Sigmoid colon (tissue), 7 donors: Measurements from ENCODE around the gene KRTAP6-2. TPM values are rescaled to one million over a fixed set of nuclear protein-coding genes. Genes with fewer than 3 reads are reported as not detected.

Experiments used
- DNase-seq: peaks from one replicate; pipeline ENCODE4 v3.0.0-alpha.2; 2019
- H3K27ac ChIP-seq, 4 donors: fragments of 200-600 bp; sonication (generic); one replicate each; pipeline ENCODE4 v1.5.1; 2016 to 2019; ENCODE audit warnings: mild to moderate bottlenecking in 1 of 4
- H3K27me3 ChIP-seq, 3 donors: fragments of 200-600 bp; sonication (generic); one replicate each; pipeline ENCODE4 v1.5.1; 2019; ENCODE audit warnings: mild to moderate bottlenecking in 1 of 3
- H3K36me3 ChIP-seq, 4 donors: fragments of 200-600 bp; sonication (generic); one replicate each; pipeline ENCODE4 v1.5.1; 2016 to 2019
- H3K4me1 ChIP-seq, 4 donors: fragments of 200-600 bp; sonication (generic); one replicate each; pipeline ENCODE4 v1.5.1; 2017 to 2019
- H3K4me3 ChIP-seq, 4 donors: fragments of 200-600 bp; sonication (generic); one replicate each; pipeline ENCODE4 v1.5.1; 2017 to 2019; ENCODE audit warnings: mild to moderate bottlenecking in 2 of 4, moderate library complexity in 1 of 4
- H3K9me3 ChIP-seq, 4 donors: fragments of 200-600 bp in 3 of 4; sonication (generic) in 3 of 4; one replicate each; pipeline versions ENCODE4 v1.5.1 to v1.6.1; 2013 to 2019
- CTCF ChIP-seq, 4 experiments: fragments of 450-650 bp in 3 of 4; fragments of 200-600 bp in 1 of 4; IDR thresholded peaks; one replicate each; pipeline ENCODE4 v1.5.1; 2016 to 2019; ENCODE audit warnings: antibody characterized with exemption in 4 of 4, mild to moderate bottlenecking in 3 of 4, moderate library complexity in 2 of 4
- EP300 ChIP-seq, 4 donors: sonication (generic); formaldehyde crosslinking; IDR thresholded peaks; one replicate each; pipeline ENCODE4 v1.6.1; 2017; ENCODE audit warnings: antibody characterized with exemption in 4 of 4
- POLR2A ChIP-seq, 2 donors: fragments of 450-650 bp; IDR thresholded peaks; one replicate each; pipeline ENCODE4 v1.6.1; 2016; ENCODE audit warnings: antibody characterized with exemption in 2 of 2, mild to moderate bottlenecking in 2 of 2, moderate library complexity in 2 of 2
- POLR2AphosphoS5 ChIP-seq, 4 donors: sonication (generic); formaldehyde crosslinking; IDR thresholded peaks; one replicate each; pipeline ENCODE4 v1.6.1; 2017; ENCODE audit warnings: antibody characterized with exemption in 4 of 4
- WGBS, 2 donors: extraction: QIAGEN DNeasy Blood & Tissue Kit; methylation state at CpG; one replicate each; pipeline ENCODE4 v1.1.7; 2013; 5-methylcytosine and 5-hydroxymethylcytosine counted together
- intact Hi-C: fragments of 100-400 bp; cut with DNase I; formaldehyde crosslinking; loops from one replicate; pipeline ENCODE4 v1.15.1; 2023
- polyA plus RNA-seq, 3 donors: library from polyadenylated mRNA; stranded (reverse); fragments of 200-250 nt; gene quantifications; one replicate each; pipeline ENCODE4 v1.2.3, GENCODE V29; 2013
- total RNA-seq, 4 donors: library from RNA; depleted of rRNA; stranded (reverse); fragments of >200 nt; gene quantifications; one replicate each; pipeline ENCODE4 v1.1.0, GENCODE V29; 2016
- donor health status: healthy with polysubstance abuse.
- donor health status: Bipolar disorder and iron deficiency.
- donor health status: healthy.

The KRTAP6-2 gene
- total and polyA plus RNA-seq, 7 donors = not detected

GRCh38 chr21:30605968-30606367 lies 7.3 kb upstream of the KRTAP6-2 start:
- intact Hi-C loops = no loop called here
- no peak for DNase-seq
- Histone ChIP-seq H3K4me1 (no peaks in the 10 kb centered on the region), H3K27me3 (no peaks in the 10 kb centered on the region), H3K9me3 (no peaks in the 10 kb centered on the region), H3K4me3 (no peak overlapping the region), H3K27ac (no peak overlapping the region), H3K36me3 (no peaks in the 10 kb centered on the region)
- 87 to 88% methylated on average over 2 of the region's 2 CpGs for WGBS, 2 donors
- TF ChIP-seq CTCF (IDR thresholded peaks at IDR 0.05) (no peak), EP300 (IDR thresholded peaks at IDR 0.05) (no peak), POLR2AphosphoS5 (IDR thresholded peaks at IDR 0.05) (no peak), POLR2A (IDR thresholded peaks at IDR 0.05) (no peak)

GRCh38 chr21:30600787-30601186 lies 2.1 kb upstream of the KRTAP6-2 start, which contains the start of gene KRTAP22-1:
Gene KRTAP22-1, plus strand, starts transcription at chr21:30601087.
- intact Hi-C loops = no loop called here
- no peaks in the 10 kb centered on the region for H3K4me1 ChIP-seq
- 42 to 96% methylated on average over 1 of the region's 1 CpG for WGBS, 2 donors
- H3K27me3 ChIP-seq = no peaks in the 10 kb centered on the region
- TF ChIP-seq POLR2A (IDR thresholded peaks at IDR 0.05) (no peak), POLR2AphosphoS5 (IDR thresholded peaks at IDR 0.05) (no peak), EP300 (IDR thresholded peaks at IDR 0.05) (no peak), CTCF (IDR thresholded peaks at IDR 0.05) (no peak)
- DNase-seq = no peak
- no peaks in the 10 kb centered on the region for H3K9me3 ChIP-seq
- H3K36me3 ChIP-seq = no peaks in the 10 kb centered on the region
- H3K27ac ChIP-seq = no peak within 1 kb of the TSS
- no peak within 1 kb of the TSS for H3K4me3 ChIP-seq

- no peak for DNase-seq
- Histone ChIP-seq H3K9me3 (no peaks in the 10 kb centered on the region), H3K27me3 (no peaks in the 10 kb centered on the region), H3K36me3 (no peaks in the 10 kb centered on the region), H3K27ac (no peak within 1 kb of the TSS), H3K4me1 (no peaks in the 10 kb centered on the region), H3K4me3 (no peak within 1 kb of the TSS)
- 92 to 95% methylated on average over 4 of the region's 4 CpGs for WGBS, 2 donors
- no peak for TF ChIP-seq CTCF (IDR thresholded peaks at IDR 0.05)
- no peak for TF ChIP-seq POLR2AphosphoS5 (IDR thresholded peaks at IDR 0.05)
- no peak for TF ChIP-seq EP300 (IDR thresholded peaks at IDR 0.05)
- TF ChIP-seq POLR2A (IDR thresholded peaks at IDR 0.05) = no peak
- intact Hi-C loops = no loop called here
Measured at GRCh38 chr21:30592140-30592539, 6.6 kb downstream of the KRTAP6-2 start, which contains the start of gene KRTAP6-3. Gene KRTAP6-3, plus strand, starts transcription at chr21:30592440. Its CDS starts 6 bp downstream, at chr21:30592446.

GRCh38 chr21:30590297-30590696 lies 8.4 kb downstream of the KRTAP6-2 start, which contains the start of gene KRTAP22-2:
Gene KRTAP22-2, minus strand, starts transcription at chr21:30590397.
- H3K4me3 ChIP-seq = no peak within 1 kb of the TSS
- no peaks in the 10 kb centered on the region for H3K9me3 ChIP-seq
- no peak for DNase-seq
- no peaks in the 10 kb centered on the region for H3K36me3 ChIP-seq
- no peaks in the 10 kb centered on the region for H3K4me1 ChIP-seq
- intact Hi-C loops = no loop called here
- no peaks in the 10 kb centered on the region for H3K27me3 ChIP-seq
- H3K27ac ChIP-seq = no peak within 1 kb of the TSS
- TF ChIP-seq EP300 (IDR thresholded peaks at IDR 0.05) (no peak), POLR2A (IDR thresholded peaks at IDR 0.05) (no peak), POLR2AphosphoS5 (IDR thresholded peaks at IDR 0.05) (no peak), CTCF (IDR thresholded peaks at IDR 0.05) (no peak)

GRCh38 chr21:30582870-30583269 lies 15.8 kb downstream of the KRTAP6-2 start:
- Histone ChIP-seq H3K4me3 (no peak overlapping the region), H3K9me3 (no peaks in the 10 kb centered on the region), H3K27ac (no peak overlapping the region), H3K36me3 (no peaks in the 10 kb centered on the region), H3K27me3 (no peaks in the 10 kb centered on the region), H3K4me1 (no peaks in the 10 kb centered on the region)
- TF ChIP-seq EP300 (IDR thresholded peaks at IDR 0.05) = no peak
- no peak for TF ChIP-seq POLR2A (IDR thresholded peaks at IDR 0.05)
- TF ChIP-seq POLR2AphosphoS5 (IDR thresholded peaks at IDR 0.05) = no peak
- TF ChIP-seq CTCF (IDR thresholded peaks at IDR 0.05) = no peak
- intact Hi-C loops = no loop called here
- no peak for DNase-seq
- WGBS, 2 donors = 80 to 81% methylated on average over 1 of the region's 1 CpG
